Stomach (tissue), 9 donors: ENCODE results near the gene TPTE. TPM values are rescaled to one million over a fixed set of nuclear protein-coding genes. Genes with fewer than 3 reads are reported as not detected.
"Not testable (repeated sequence)": the region's sequence is repeated elsewhere in the genome, so short reads cannot be mapped to it uniquely, and the experiment has no call there.

Source experiments
- DNase-seq, 2 donors: peaks; one replicate each; pipeline versions ENCODE4 v3.0.0 to v3.0.0-alpha.2; 2013 to 2019
- H3K27ac ChIP-seq, 5 donors: fragments of 200-600 bp in 4 of 5; sonication (generic) in 4 of 5; one replicate each; pipeline ENCODE4 v1.5.1; 2013 to 2019; ENCODE audit warnings: mild to moderate bottlenecking in 1 of 5, moderate library complexity in 1 of 5
- H3K27me3 ChIP-seq, 3 donors: fragments of 200-600 bp; sonication (generic); one replicate each; pipeline ENCODE4 v1.5.1; 2017 to 2019; ENCODE audit warnings: mixed run types in 1 of 3
- H3K36me3 ChIP-seq, 4 donors: fragments of 200-600 bp; sonication (generic); 1 replicate in 3 of 4; 2 replicates in 1 of 4; pipeline ENCODE4 v1.5.1; 2016 to 2019
- H3K4me1 ChIP-seq, 4 donors: fragments of 200-600 bp; sonication (generic); one replicate each; pipeline ENCODE4 v1.5.1; 2016 to 2019
- H3K4me3 ChIP-seq, 4 donors: fragments of 200-600 bp; sonication (generic) in 3 of 4; one replicate each; pipeline ENCODE4 v1.5.1; 2016 to 2019; ENCODE audit warnings: mild to moderate bottlenecking in 1 of 4
- H3K9me3 ChIP-seq, 4 donors: fragments of 200-600 bp; sonication (generic); one replicate each; pipeline ENCODE4 v1.5.1; 2016 to 2019
- CTCF ChIP-seq, 7 experiments: fragments of 450-650 bp in 4 of 7; fragments of 200-600 bp in 3 of 7; sonication (generic) in 3 of 7; IDR thresholded peaks; one replicate each; pipeline ENCODE4 v1.5.1; 2016 to 2019; ENCODE audit warnings: antibody characterized with exemption in 7 of 7, control low read depth in 2 of 7, mild to moderate bottlenecking in 1 of 7
- EP300 ChIP-seq: sonication (generic); formaldehyde crosslinking; IDR thresholded peaks from one replicate; pipeline ENCODE4 v1.6.1; 2017; ENCODE audit warnings: antibody characterized with exemption
- POLR2A ChIP-seq, 4 donors: fragments of 450-650 bp; IDR thresholded peaks; one replicate each; pipeline ENCODE4 v1.6.1; 2016; ENCODE audit warnings: antibody characterized with exemption in 4 of 4, control low read depth in 2 of 4, mild to moderate bottlenecking in 1 of 4, moderate library complexity in 1 of 4
- POLR2AphosphoS5 ChIP-seq, 3 donors: sonication (generic); formaldehyde crosslinking; IDR thresholded peaks; one replicate each; pipeline ENCODE4 v1.6.1; 2016; ENCODE audit warnings: antibody characterized with exemption in 3 of 3
- WGBS, 5 donors: extraction: QIAGEN DNeasy Blood & Tissue Kit in 3 of 5; methylation state at CpG; one replicate each; pipeline versions ENCODE4 v1.1.5 to v1.1.7; 2013 to 2018; 5-methylcytosine and 5-hydroxymethylcytosine counted together
- intact Hi-C: fragments of 100-400 bp; cut with DNase I; formaldehyde crosslinking; loops from one replicate; pipeline ENCODE4 v1.15.1; 2023; ENCODE audit warnings: low total_unique reads
- polyA plus RNA-seq, 3 donors: library from polyadenylated mRNA; stranded (reverse); fragments of 200-250 nt; gene quantifications; one replicate each; pipeline ENCODE4 v1.2.3, GENCODE V29; 2013
- total RNA-seq, 5 donors: library from RNA; depleted of rRNA; stranded (reverse); fragments of >200 nt; gene quantifications; one replicate each; pipeline versions ENCODE4 v1.1.0 to v1.2.3, GENCODE V29; 2014 to 2016
- donor health status: healthy with polysubstance abuse.
- donor health status: Bipolar disorder and iron deficiency.
- donor health status: healthy.

The TPTE gene
- total and polyA plus RNA-seq, 8 donors: not detected

DNA sequence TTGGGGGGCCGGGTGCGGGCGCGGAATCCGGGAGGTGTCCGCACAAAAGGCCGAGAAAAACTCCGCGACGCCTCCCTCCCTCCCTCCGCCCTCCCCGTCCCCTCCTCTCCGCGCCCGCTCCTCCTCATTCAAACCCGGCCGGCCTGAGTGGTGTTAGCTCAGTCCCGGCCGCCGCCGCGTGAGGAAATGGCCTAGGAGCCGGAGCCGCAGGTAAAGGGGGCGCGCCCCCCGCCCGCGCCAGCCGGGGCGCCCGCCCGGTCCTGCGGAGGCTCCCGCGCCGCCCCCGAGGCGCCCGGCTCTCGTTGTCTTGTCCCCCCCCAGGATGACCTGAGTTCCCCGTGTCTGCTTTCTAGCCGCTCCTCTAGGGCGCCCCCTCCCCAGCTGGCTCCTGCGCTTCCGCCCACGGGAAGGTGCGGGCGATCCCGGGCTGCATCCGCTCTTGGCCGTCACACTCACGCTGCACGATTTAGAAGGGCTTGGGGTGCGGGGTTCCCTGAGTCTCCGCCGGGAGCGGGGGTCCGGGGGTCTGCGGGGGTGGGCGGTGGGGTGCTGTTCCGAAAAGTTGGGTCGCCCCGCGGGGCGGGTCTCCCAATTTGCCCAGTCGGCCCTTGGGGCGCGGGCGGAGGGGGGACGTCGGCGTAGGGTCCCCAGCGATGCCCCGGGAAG is 585 bp downstream of the TPTE start:
- H3K27ac ChIP-seq, H3K36me3 ChIP-seq, DNase-seq, intact Hi-C loops, H3K4me3 ChIP-seq, H3K27me3 ChIP-seq, H3K4me1 ChIP-seq: not testable (repeated sequence)
- H3K9me3 ChIP-seq: peaks cover 3 to 77% (median 57%) of the 10 kb centered on the region in 4 donors
- WGBS, 5 donors: 53 to 73% (median 63%) methylated on average over 47 to 75 of the region's 75 CpGs

DNA sequence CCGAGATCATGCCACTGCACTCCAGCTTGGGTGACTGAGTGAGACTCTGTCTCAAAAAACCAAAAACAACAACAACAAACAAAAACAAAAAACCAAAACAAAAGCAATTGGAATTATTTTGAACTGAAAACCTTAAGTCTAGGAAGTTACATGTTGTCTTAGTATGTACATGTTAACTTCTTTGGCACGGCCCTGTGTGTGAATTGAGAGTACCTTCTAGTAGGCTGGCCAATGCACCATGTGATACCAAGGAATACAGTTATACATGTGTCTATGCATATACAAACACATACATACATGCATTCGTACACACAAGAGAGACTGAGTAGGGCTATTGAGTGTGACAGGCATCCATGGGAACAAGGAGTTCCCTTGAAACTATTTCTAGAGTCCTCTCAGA is 18.6 kb downstream of the TPTE start:
- Histone ChIP-seq H3K27ac (no peak overlapping the region), H3K4me1 (no peaks in the 10 kb centered on the region), H3K9me3 (peaks cover 0 to 84% (median 54%) of the 10 kb centered on the region in 4 donors), H3K4me3 (no peak overlapping the region), H3K27me3 (no peaks in the 10 kb centered on the region), H3K36me3 (no peaks in the 10 kb centered on the region)
- no peak for TF ChIP-seq EP300
- no peak for TF ChIP-seq POLR2AphosphoS5 (IDR thresholded peaks at IDR 0.05)
- TF ChIP-seq CTCF (IDR thresholded peaks at IDR 0.05): no peak
- no peak for TF ChIP-seq POLR2A (IDR thresholded peaks at IDR 0.05)
- WGBS, 5 donors: 59 to 73% (median 65%) methylated on average over 3 of the region's 3 CpGs
- intact Hi-C loops: no loop called here
- no peak for DNase-seq

DNA sequence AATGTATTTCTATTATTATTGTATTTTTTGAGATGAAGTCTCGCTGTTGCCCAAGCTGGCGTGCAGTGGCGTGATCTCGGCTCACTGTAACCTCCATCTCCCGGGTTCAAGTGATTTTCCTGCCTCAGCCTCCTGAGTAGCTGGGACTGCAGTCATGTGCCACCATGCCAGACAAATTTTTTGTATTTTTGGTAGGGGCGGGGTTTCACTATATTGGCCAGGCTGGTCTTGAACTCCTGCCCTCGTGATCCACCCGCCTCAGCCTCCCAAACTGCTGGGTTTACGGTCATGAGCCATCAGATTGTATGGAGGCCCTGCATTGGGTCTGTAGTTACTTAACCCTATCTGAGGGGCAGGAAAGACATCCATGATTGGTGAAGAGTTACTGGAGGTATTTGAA is 23.0 kb downstream of the TPTE start:
- H3K4me3 ChIP-seq, H3K36me3 ChIP-seq, H3K27me3 ChIP-seq, H3K27ac ChIP-seq, DNase-seq, H3K4me1 ChIP-seq, intact Hi-C loops: not testable (repeated sequence)
- peaks cover 0 to 83% (median 58%) of the 10 kb centered on the region in 4 donors for H3K9me3 ChIP-seq
- WGBS, 5 donors: 75 to 83% (median 81%) methylated on average over 9 of the region's 9 CpGs

GRCh38 chr21:10547868-10548267 is 26.5 kb downstream of the TPTE start:
- H3K4me1 ChIP-seq, H3K27me3 ChIP-seq, DNase-seq, H3K27ac ChIP-seq, H3K36me3 ChIP-seq, intact Hi-C loops, H3K4me3 ChIP-seq: not testable (repeated sequence)
- H3K9me3 ChIP-seq: peaks cover 0 to 64% (median 53%) of the 10 kb centered on the region in 4 donors
- WGBS, 5 donors: 25 to 47% (median 35%) methylated on average over 4 of the region's 4 CpGs

GRCh38 chr21:10548331-10548954 is 27.1 kb downstream of the TPTE start:
- H3K27me3 ChIP-seq, H3K4me3 ChIP-seq, H3K4me1 ChIP-seq, DNase-seq, H3K27ac ChIP-seq, intact Hi-C loops, H3K36me3 ChIP-seq: not testable (repeated sequence)
- 74 to 96% (median 79%) methylated on average over 2 of the region's 2 CpGs for WGBS, 5 donors
- H3K9me3 ChIP-seq: peaks cover 0 to 61% (median 53%) of the 10 kb centered on the region in 4 donors

DNA sequence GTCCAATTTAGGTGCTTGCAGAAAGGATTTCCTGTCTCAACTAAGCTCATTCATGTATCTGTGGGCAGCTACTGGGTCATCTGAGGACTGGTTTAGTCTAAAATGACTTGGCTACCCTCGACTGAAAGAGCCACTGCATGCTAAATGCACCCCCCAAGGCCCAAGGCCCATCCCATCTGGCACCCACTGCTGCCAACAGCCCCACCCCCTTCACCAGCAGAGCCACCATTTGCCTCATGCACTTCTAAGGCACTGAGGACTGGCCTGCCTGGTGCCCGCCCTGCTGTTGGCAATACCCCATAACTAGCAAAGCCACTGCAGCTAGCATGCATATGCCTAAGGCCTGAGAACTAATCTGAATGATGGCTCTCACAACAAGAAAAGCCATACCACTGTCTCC is 49.4 kb downstream of the TPTE start:
- H3K9me3 ChIP-seq: peaks cover 0 to 83% (median 74%) of the 10 kb centered on the region in 4 donors
- H3K36me3 ChIP-seq, H3K4me1 ChIP-seq, intact Hi-C loops, H3K27me3 ChIP-seq, H3K27ac ChIP-seq, DNase-seq, H3K4me3 ChIP-seq: not testable (repeated sequence)
- WGBS, 5 donors: 37 to 53% (median 47%) methylated on average over 2 of the region's 2 CpGs

DNA sequence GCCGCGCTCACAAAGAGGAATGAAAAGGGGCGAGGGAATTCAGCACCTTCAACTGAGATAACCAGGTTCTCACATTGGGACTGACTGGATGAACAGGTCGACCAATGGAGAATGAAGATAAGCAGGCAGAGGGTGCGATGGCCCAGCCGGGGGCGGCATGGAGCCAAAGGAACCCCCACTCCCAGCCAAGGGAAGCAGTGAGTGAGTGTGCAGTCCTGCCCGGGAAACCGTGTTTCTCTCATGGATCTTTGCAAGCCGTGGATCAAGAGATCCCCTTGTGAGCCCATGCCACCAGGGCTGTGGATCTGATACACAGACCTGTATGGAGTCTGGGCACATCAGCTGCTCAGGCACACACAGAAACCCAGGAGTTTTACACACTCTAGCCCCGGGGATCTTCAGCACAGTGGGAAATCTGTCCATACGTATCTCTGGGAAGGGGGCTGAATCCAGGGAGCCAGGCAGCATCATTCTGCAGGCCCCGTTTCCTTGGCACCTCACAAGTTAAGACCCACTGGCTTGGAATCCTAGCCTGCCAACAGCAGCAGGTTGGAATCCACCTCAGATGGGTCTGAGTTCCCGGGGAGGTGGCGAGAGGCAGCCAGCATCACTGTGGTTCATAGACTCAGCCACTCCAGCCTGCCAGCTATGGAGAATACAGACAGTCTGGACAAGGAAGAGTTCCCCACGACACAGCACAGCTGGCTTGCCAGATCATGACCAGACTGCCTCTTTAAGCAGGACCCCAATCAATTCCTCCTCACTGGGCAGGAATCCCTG is 53.3 kb downstream of the TPTE start:
- WGBS, 5 donors: 71 to 77% (median 72%) methylated on average over 16 of the region's 16 CpGs
- peaks cover 0 to 80% (median 79%) of the 10 kb centered on the region in 4 donors for H3K9me3 ChIP-seq
- intact Hi-C loops, H3K4me3 ChIP-seq, H3K27ac ChIP-seq, H3K27me3 ChIP-seq, DNase-seq, H3K4me1 ChIP-seq, H3K36me3 ChIP-seq: not testable (repeated sequence)
